GM12874 (cell line): ENCODE data around the gene ATP6V1E1.

Experiments
- CTCF ChIP-seq: IDR thresholded peaks from 2 replicates; pipeline ENCODE4 v1.5.1; 2011; ENCODE audit warnings: low read depth, mild to moderate bottlenecking, control low read depth, low read length, moderate library complexity; ENCODE audit not compliant: insufficient read depth

ATP6V1E1 gene

GRCh38 chr22:17549183-17549582 lies 79.4 kb downstream of the ATP6V1E1 start:
- no peak for TF ChIP-seq CTCF

GRCh38 chr22:17548756-17549035 lies 79.9 kb downstream of the ATP6V1E1 start:
- TF ChIP-seq CTCF: no peak

GRCh38 chr22:17548010-17548755 lies 80.4 kb downstream of the ATP6V1E1 start:
- no peak for TF ChIP-seq CTCF

GRCh38 chr22:17542452-17542851 lies 86.1 kb downstream of the ATP6V1E1 start:
- TF ChIP-seq CTCF: no peak
